ENCODE measurements around the gene HMCN2.

Gene HMCN2

GRCh38 chr9:130265431-130266235 lies at the start of gene HMCN2:
Gene HMCN2 (plus strand): TSS chr9:130265760. CDS start chr9:130265879, 119 bp downstream.
- no peak for DNase-seq

GRCh38 chr9:130217838-130218237 lies 47.7 kb upstream of the HMCN2 start:
- DNase-seq: no peak

- no peak for DNase-seq
Measured at GRCh38 chr9:130219661-130220096, 45.9 kb upstream of the HMCN2 start.

- no peak for DNase-seq
Measured at GRCh38 chr9:130220352-130220751, 45.2 kb upstream of the HMCN2 start.

- DNase-seq: no peak
Measured at GRCh38 chr9:130222833-130223232, 42.7 kb upstream of the HMCN2 start.

GRCh38 chr9:130225071-130225470 lies 40.5 kb upstream of the HMCN2 start:
- DNase-seq: no peak

GRCh38 chr9:130225586-130225985 lies 40.0 kb upstream of the HMCN2 start:
- no peak for DNase-seq

GRCh38 chr9:130226112-130226511 lies 39.4 kb upstream of the HMCN2 start:
- no peak for DNase-seq

- no peak for DNase-seq
Measured at GRCh38 chr9:130227833-130228232, 37.7 kb upstream of the HMCN2 start.

GRCh38 chr9:130229759-130230158 lies 35.8 kb upstream of the HMCN2 start:
- DNase-seq: no peak

- no peak for DNase-seq
Measured at GRCh38 chr9:130230631-130231030, 34.9 kb upstream of the HMCN2 start.

GRCh38 chr9:130232899-130233586 lies 32.5 kb upstream of the HMCN2 start:
- no peak for DNase-seq

GRCh38 chr9:130233587-130233945 lies 32.0 kb upstream of the HMCN2 start:
- DNase-seq: no peak

- DNase-seq: no peak
Measured at GRCh38 chr9:130234340-130235260, 31.0 kb upstream of the HMCN2 start.

GRCh38 chr9:130235558-130236435 lies 29.8 kb upstream of the HMCN2 start:
- DNase-seq: peak in 1 of 2 experiments; percentile 48

- DNase-seq: no peak
Measured at GRCh38 chr9:130236436-130236985, 29.0 kb upstream of the HMCN2 start.

- no peak for DNase-seq
Measured at GRCh38 chr9:130237076-130237475, 28.5 kb upstream of the HMCN2 start.

GRCh38 chr9:130237763-130238524 lies 27.6 kb upstream of the HMCN2 start:
- DNase-seq: no peak

- no peak for DNase-seq
Measured at GRCh38 chr9:130239363-130239695, 26.2 kb upstream of the HMCN2 start.

GRCh38 chr9:130239741-130240241 lies 25.8 kb upstream of the HMCN2 start:
- no peak for DNase-seq
